CD4-positive, alpha-beta T cell (primary cell): ENCODE measurements around the gene MYO1A. TPM values are rescaled to one million over a fixed set of nuclear protein-coding genes. Genes with fewer than 3 reads are reported as not detected.

Source experiments
- ATAC-seq: fragments of 200-7000 bp; cut with Tn5 transposase; one replicate; pipeline ENCODE4 v1.10.0; 2022; ENCODE audit warnings: mild to moderate bottlenecking; ENCODE audit not compliant: poor library complexity
- CTCF ChIA-PET: fragments of 350-600 bp; sonication (Branson Sonifier 250); formaldehyde crosslinking; loops from one replicate; lab custom pipeline; 2021; ENCODE audit warnings: antibody characterized with exemption, inconsistent platforms; lab: Charles Lee
- POLR2A ChIA-PET: fragments of 350-600 bp; sonication (Branson Sonifier 250); formaldehyde crosslinking; loops from one replicate; lab custom pipeline; 2021; ENCODE audit warnings: antibody characterized with exemption, inconsistent platforms; lab: Charles Lee
- DNase-seq, 14 experiments: peaks; one replicate each; pipeline ENCODE4 v3.0.0-alpha.2; 2013 to 2020; ENCODE audit warnings: mixed read lengths in 2 of 14
- H3K27ac ChIP-seq, 2 donors: one replicate each; pipeline versions ENCODE4 v1.5.1 to v1.7.0; 2013; ENCODE audit warnings: low read length in 2 of 2, low read depth in 1 of 2, mild to moderate bottlenecking in 1 of 2
- H3K27me3 ChIP-seq, 2 experiments: 1 replicate in 1 of 2; 2 replicates in 1 of 2; pipeline versions ENCODE4 v1.6.1 to v1.7.0; 2013; ENCODE audit warnings: low read length in 2 of 2, control low read depth in 1 of 2, mild to moderate bottlenecking in 1 of 2, moderate library complexity in 1 of 2; ENCODE audit not compliant: insufficient read depth in 2 of 2, control insufficient read depth in 1 of 2
- H3K36me3 ChIP-seq: one replicate; pipeline ENCODE4 v1.6.1; 2013; ENCODE audit warnings: low read length, control low read depth; ENCODE audit not compliant: insufficient read depth
- H3K4me1 ChIP-seq: one replicate; pipeline ENCODE4 v1.6.1; 2013; ENCODE audit warnings: low read length, control low read depth; ENCODE audit not compliant: insufficient read depth
- H3K4me3 ChIP-seq: one replicate; pipeline ENCODE4 v1.5.1; 2013; ENCODE audit warnings: mild to moderate bottlenecking, low read length, moderate library complexity
- H3K9me3 ChIP-seq, 2 experiments: 1 replicate in 1 of 2; 2 replicates in 1 of 2; pipeline versions ENCODE4 v1.6.1 to v1.7.0; 2013; ENCODE audit warnings: low read length in 2 of 2, mild to moderate bottlenecking in 2 of 2, control low read depth in 1 of 2, moderate library complexity in 1 of 2; ENCODE audit not compliant: control insufficient read depth in 1 of 2, insufficient read depth in 1 of 2
- H3K27ac Mint-ChIP-seq: one replicate; pipeline ENCODE4 v1.8.0; 2020; ENCODE audit warnings: mixed read lengths
- H3K27me3 Mint-ChIP-seq: one replicate; pipeline ENCODE4 v1.8.0; 2021; ENCODE audit warnings: mixed read lengths
- H3K36me3 Mint-ChIP-seq: one replicate; pipeline ENCODE4 v1.8.0; 2021; ENCODE audit warnings: low read depth, mixed read lengths
- H3K4me1 Mint-ChIP-seq: one replicate; pipeline ENCODE4 v1.8.0; 2021; ENCODE audit warnings: low read depth, mixed read lengths
- H3K4me3 Mint-ChIP-seq: one replicate; pipeline ENCODE4 v1.8.0; 2020; ENCODE audit warnings: mild to moderate bottlenecking, mixed read lengths
- H3K9me3 Mint-ChIP-seq: one replicate; pipeline ENCODE4 v1.8.0; 2020; ENCODE audit warnings: mixed read lengths
- CTCF ChIP-seq: fragments of 200-600 bp; IDR thresholded peaks from one replicate; pipeline ENCODE4 v1.8.0; 2022; ENCODE audit warnings: antibody characterized with exemption, mild to moderate bottlenecking
- intact Hi-C, 2 experiments: fragments of 100-400 bp; cut with DNase I in 1 of 2; cut with micrococcal nuclease in 1 of 2; formaldehyde crosslinking; loops; one replicate each; pipeline versions ENCODE4 v1.15.1 to v1.9.0; 2023 to 2025; cut with DNase I, micrococcal nuclease
- total RNA-seq, 174 experiments: library from RNA in 2 of 174; stranded (reverse) in 2 of 174; gene quantifications; one replicate each; pipeline ENCODE4 v1.2.3 and lab custom pipeline; 2021 to 2026

The MYO1A gene
- total RNA-seq, 2 experiments from 2014 or later = 1.0 to 1.1 TPM

DNA sequence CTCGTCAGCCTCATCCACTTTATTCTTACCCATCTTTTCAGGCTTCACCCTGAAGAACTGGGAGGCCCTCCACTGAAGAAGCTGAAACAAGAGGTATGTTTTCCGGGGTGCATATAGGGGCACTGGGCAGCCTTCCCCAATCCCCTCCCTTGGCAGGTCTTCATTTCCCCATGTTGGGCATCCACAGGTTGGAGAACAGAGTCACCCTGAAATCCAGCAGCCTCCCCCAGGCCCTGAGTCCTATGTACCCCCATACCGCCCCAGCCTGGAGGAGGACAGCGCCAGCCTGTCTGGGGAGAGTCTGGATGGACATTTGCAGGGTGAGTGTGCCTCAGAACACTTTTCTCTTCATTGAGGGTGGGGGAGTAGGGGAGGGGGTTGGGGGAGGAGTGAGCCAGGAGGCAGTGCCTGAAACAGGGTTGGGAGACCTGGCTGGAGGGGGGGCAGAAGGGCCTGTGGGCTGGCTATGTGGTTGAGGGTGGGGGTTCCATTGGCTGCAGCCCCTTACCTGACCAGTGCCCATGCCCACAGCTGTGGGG, 43.0 kb upstream of the MYO1A start:
- ChIA-PET CTCF (interaction anchor here (0.6 to 7.6 kb wide), 6 partner anchors 18 to 150 kb away, joined by 3 to 67 read pairs (median 7); partner anchors contain the start of gene STAT6), POLR2A (interaction anchor here (0.7 to 14.4 kb wide), 4 partner anchors 15 to 62 kb away, joined by 4 to 344 read pairs (median 72); partner anchors contain the start of genes NEMP1 and STAT6)
- ATAC-seq = no peak
- Mint-ChIP-seq H3K27ac (peak overlapping the region; percentile 98), H3K36me3 (peaks cover 86% of the 10 kb centered on the region), H3K4me1 (peaks cover 58% of the 10 kb centered on the region), H3K9me3 (no peaks in the 10 kb centered on the region), H3K27me3 (no peaks in the 10 kb centered on the region), H3K4me3 (peak overlapping the region; percentile 84)
- Histone ChIP-seq H3K4me3 (no peak overlapping the region), H3K27me3 (no peaks in the 10 kb centered on the region), H3K27ac (peak overlapping the region in 1 of 2 donors; percentile 69), H3K4me1 (peaks cover 58% of the 10 kb centered on the region), H3K9me3 (no peaks in the 10 kb centered on the region), H3K36me3 (peaks cover 64% of the 10 kb centered on the region)
- intact Hi-C loops = loop anchor here (1.0 kb wide), 2 partner anchors 17 to 24 kb away; no protein-coding TSS in a partner anchor
- no peak for DNase-seq
- TF ChIP-seq CTCF = no peak

DNA sequence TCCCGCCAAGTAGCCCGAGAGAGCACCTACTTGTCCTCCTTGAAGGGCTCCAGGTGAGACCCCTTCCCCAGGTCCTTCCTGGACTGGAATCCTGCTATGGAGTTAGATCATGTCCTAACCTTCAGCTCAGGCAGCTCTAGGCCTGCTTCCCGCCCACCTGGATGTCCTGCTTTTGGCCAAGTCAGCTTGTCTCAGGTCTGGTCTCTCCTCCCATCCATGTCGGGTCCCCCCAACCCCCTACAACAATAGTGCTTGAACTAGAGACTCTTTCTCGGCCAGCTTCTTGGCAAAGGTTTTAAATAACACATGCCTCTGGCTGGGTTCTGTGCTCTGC, 42.6 kb upstream of the MYO1A start:
- peak overlapping the region in 1 of 2 donors; percentile 56 for H3K27ac ChIP-seq
- H3K4me1 ChIP-seq = peaks cover 63% of the 10 kb centered on the region
- DNase-seq = no peak
- no peaks in the 10 kb centered on the region for H3K27me3 ChIP-seq
- ATAC-seq = no peak
- Mint-ChIP-seq H3K4me1 (peaks cover 59% of the 10 kb centered on the region), H3K4me3 (peak overlapping the region; percentile 84), H3K9me3 (no peaks in the 10 kb centered on the region), H3K27me3 (no peaks in the 10 kb centered on the region), H3K27ac (peak overlapping the region; percentile 98), H3K36me3 (peaks cover 85% of the 10 kb centered on the region)
- TF ChIP-seq CTCF = no peak
- H3K36me3 ChIP-seq = peaks cover 60% of the 10 kb centered on the region
- H3K4me3 ChIP-seq = no peak overlapping the region
- H3K9me3 ChIP-seq = no peaks in the 10 kb centered on the region
- ChIA-PET POLR2A (interaction anchor here (2.0 to 14.4 kb wide), 3 partner anchors 14 to 23 kb away, joined by 13 to 344 read pairs (median 130); partner anchors contain the start of genes NEMP1 and STAT6), CTCF (interaction anchor here (1.4 to 7.6 kb wide), 5 partner anchors 19 to 90 kb away, joined by 3 to 67 read pairs (median 7); partner anchors contain the start of gene STAT6)
- intact Hi-C loops = no loop called here

- Mint-ChIP-seq H3K36me3 (peaks cover 81% of the 10 kb centered on the region), H3K27ac (peak overlapping the region; percentile 98), H3K4me3 (peak overlapping the region; percentile 84), H3K9me3 (no peaks in the 10 kb centered on the region), H3K4me1 (peaks cover 61% of the 10 kb centered on the region), H3K27me3 (no peaks in the 10 kb centered on the region)
- Histone ChIP-seq H3K4me3 (no peak overlapping the region), H3K27me3 (no peaks in the 10 kb centered on the region), H3K9me3 (no peaks in the 10 kb centered on the region), H3K36me3 (peaks cover 54% of the 10 kb centered on the region), H3K27ac (peak overlapping the region in 1 of 2 donors; percentile 56), H3K4me1 (peaks cover 66% of the 10 kb centered on the region)
- TF ChIP-seq CTCF = no peak
- DNase-seq = no peak
- intact Hi-C loops = no loop called here
- CTCF ChIA-PET = interaction anchor here (0.6 to 7.6 kb wide), 6 partner anchors 18 to 91 kb away, joined by 3 to 67 read pairs (median 7); partner anchors contain the start of gene STAT6
- no peak for ATAC-seq
- POLR2A ChIA-PET = interaction anchor here (0.6 to 14.4 kb wide), 5 partner anchors 8 to 29 kb away, joined by 3 to 344 read pairs (median 13); partner anchors contain the start of genes NEMP1 and STAT6
These were observed 42.0 kb upstream of the MYO1A start for GRCh38 chr12:57091638-57092528.
